ENCODE data around the gene URB2. TPM values are rescaled to one million over a fixed set of nuclear protein-coding genes. Genes with fewer than 3 reads are reported as not detected.

The URB2 gene
- total RNA-seq, 4 donors from 2014 or later = 6.0 to 12.1 (median 9.2) TPM

GRCh38 chr1:229661022-229661877, 35.2 kb downstream of the URB2 start:
- 33 to 78% methylated on average over 3 of the region's 19 CpGs for WGBS, 2 donors (ENCODE audit: low coverage in 1 of 2)
- peak; percentile 90 for ATAC-seq
- H3K27me3 ChIP-seq = no peaks in the 10 kb centered on the region
- H3K36me3 ChIP-seq = peaks cover 0 to 28% of the 10 kb centered on the region in 2 donors
- peak overlapping the region in 2 of 4 donors; percentile 5 to 43 for H3K27ac ChIP-seq
- H3K4me3 ChIP-seq = no peak overlapping the region
- H3K9me3 ChIP-seq = no peaks in the 10 kb centered on the region
- TF ChIP-seq EP300 (IDR thresholded peaks at IDR 0.05) = no peak
- peak; percentile 75 for TF ChIP-seq POLR2AphosphoS5 (IDR thresholded peaks at IDR 0.05)
- peak; percentile 78 to 96 (median 96) for TF ChIP-seq CTCF (IDR thresholded peaks at IDR 0.05)
- H3K4me1 ChIP-seq = peaks cover 0 to 31% (median 0%) of the 10 kb centered on the region in 3 donors

DNA sequence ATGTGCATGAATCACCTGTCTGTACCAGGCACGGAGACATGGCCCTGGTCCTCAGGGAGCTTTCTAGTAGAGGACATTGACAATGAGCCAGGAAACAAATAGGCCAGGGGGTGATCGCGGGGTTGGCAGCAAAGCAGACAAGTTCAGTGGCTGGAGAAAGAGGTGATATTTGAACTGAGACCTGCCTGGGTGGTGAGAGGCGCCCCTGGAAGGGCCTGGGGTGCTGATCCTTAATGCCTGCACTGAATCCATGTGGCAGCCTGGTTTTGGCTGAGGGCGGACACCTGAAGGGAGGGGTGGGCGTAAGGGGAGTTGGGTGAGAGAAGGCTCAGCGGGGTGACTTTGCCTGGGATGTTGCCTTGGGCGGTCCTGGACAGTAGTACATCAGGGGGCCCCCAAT, 35.9 kb downstream of the URB2 start:
- H3K27ac ChIP-seq = peak overlapping the region in 1 of 4 donors; percentile 43
- H3K9me3 ChIP-seq = no peaks in the 10 kb centered on the region
- peaks cover 0 to 21% of the 10 kb centered on the region in 2 donors for H3K36me3 ChIP-seq
- H3K4me1 ChIP-seq = peaks cover 0 to 38% (median 0%) of the 10 kb centered on the region in 3 donors
- TF ChIP-seq POLR2AphosphoS5 (IDR thresholded peaks at IDR 0.05) (no peak), POLR2A (IDR thresholded peaks at IDR 0.05) (no peak), CTCF (IDR thresholded peaks at IDR 0.05) (no peak), EP300 (IDR thresholded peaks at IDR 0.05) (no peak)
- no peaks in the 10 kb centered on the region for H3K27me3 ChIP-seq
- 87 to 95% methylated on average over 3 to 7 of the region's 8 CpGs for WGBS, 2 donors (ENCODE audit: low coverage in 1 of 2)
- no peak for ATAC-seq
- no peak overlapping the region for H3K4me3 ChIP-seq

DNA sequence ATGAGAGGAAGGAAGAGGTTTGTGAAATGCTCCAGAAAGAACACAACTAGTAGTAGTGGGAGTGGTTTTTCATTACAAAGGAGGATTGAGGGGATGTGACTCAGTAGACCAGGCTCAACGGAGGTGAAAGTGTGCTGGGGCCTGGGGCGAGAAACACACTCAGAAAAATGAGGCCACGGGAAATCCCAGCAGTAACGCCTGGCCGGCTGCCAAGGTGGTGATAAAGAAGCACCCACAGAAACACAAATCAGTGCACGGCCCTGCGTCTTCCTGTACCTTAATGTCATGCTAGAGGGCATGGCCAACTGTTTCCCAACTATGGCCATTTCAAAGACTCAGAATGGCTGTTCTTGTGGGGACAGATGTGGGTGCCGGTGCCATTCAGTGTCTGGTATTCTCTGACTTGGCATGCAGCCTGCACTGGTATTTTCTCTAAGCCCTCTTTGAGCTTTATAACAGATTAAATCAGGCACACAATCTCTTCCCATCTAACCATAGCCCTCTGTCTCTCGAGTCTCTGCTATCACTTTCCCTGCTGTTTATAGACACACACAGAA, 38.2 kb downstream of the URB2 start:
- H3K9me3 ChIP-seq = no peaks in the 10 kb centered on the region
- 66 to 75% methylated on average over 4 to 9 of the region's 9 CpGs for WGBS, 2 donors (ENCODE audit: low coverage in 1 of 2)
- ATAC-seq = no peak
- H3K4me3 ChIP-seq = no peak overlapping the region
- H3K27me3 ChIP-seq = no peaks in the 10 kb centered on the region
- H3K27ac ChIP-seq = no peak overlapping the region
- peaks cover 0 to 6% of the 10 kb centered on the region in 2 donors for H3K36me3 ChIP-seq
- no peak for TF ChIP-seq POLR2A (IDR thresholded peaks at IDR 0.05)
- no peak for TF ChIP-seq CTCF (IDR thresholded peaks at IDR 0.05)
- no peak for TF ChIP-seq EP300 (IDR thresholded peaks at IDR 0.05)
- TF ChIP-seq POLR2AphosphoS5 (IDR thresholded peaks at IDR 0.05) = no peak
- peaks cover 0 to 39% (median 0%) of the 10 kb centered on the region in 3 donors for H3K4me1 ChIP-seq

GRCh38 chr1:229665912-229666558, 40.0 kb downstream of the URB2 start:
- Histone ChIP-seq H3K4me3 (no peak overlapping the region), H3K27ac (no peak overlapping the region), H3K4me1 (peaks cover 0 to 38% (median 0%) of the 10 kb centered on the region in 3 donors), H3K27me3 (no peaks in the 10 kb centered on the region), H3K9me3 (no peaks in the 10 kb centered on the region), H3K36me3 (no peaks in the 10 kb centered on the region)
- 37 to 86% methylated on average over 5 of the region's 7 CpGs for WGBS, 2 donors (ENCODE audit: low coverage in 1 of 2)
- no peak for TF ChIP-seq POLR2A (IDR thresholded peaks at IDR 0.05)
- TF ChIP-seq CTCF (IDR thresholded peaks at IDR 0.05) = no peak
- no peak for TF ChIP-seq POLR2AphosphoS5 (IDR thresholded peaks at IDR 0.05)
- no peak for TF ChIP-seq EP300 (IDR thresholded peaks at IDR 0.05)
- no peak for ATAC-seq

Data from gastroesophageal sphincter (tissue), 4 donors.